HEK293 (cell line): ENCODE data around the gene MOSPD3.
A peak's percentile ranks its signal among the peaks of the same experiment; 100 is the strongest.

ENCODE experiments used
- CTCF ChIP-seq: fragments of 450-650 bp; formaldehyde crosslinking; IDR thresholded peaks from 2 replicates; pipeline ENCODE4 v1.5.1; 2016; ENCODE audit warnings: missing biosample characterization, missing genetic modification characterization
- KLF1 ChIP-seq: fragments of 450-650 bp; formaldehyde crosslinking; IDR thresholded peaks from 2 replicates; pipeline ENCODE4 v1.5.1; 2016; ENCODE audit warnings: missing biosample characterization, missing genetic modification characterization
- YY1 ChIP-seq: fragments of 450-650 bp; formaldehyde crosslinking; IDR thresholded peaks from 2 replicates; pipeline ENCODE4 v1.5.1; 2018; ENCODE audit warnings: missing biosample characterization, missing genetic modification characterization
- ZBTB20 ChIP-seq: fragments of 450-650 bp; formaldehyde crosslinking; IDR thresholded peaks from 2 replicates; pipeline ENCODE4 v1.5.1; 2016; ENCODE audit warnings: missing biosample characterization, missing genetic modification characterization
- ZFP3 ChIP-seq: fragments of 450-650 bp; formaldehyde crosslinking; IDR thresholded peaks from 2 replicates; pipeline ENCODE4 v1.5.1; 2016; ENCODE audit warnings: low read depth, missing biosample characterization, missing genetic modification characterization
- ZNF112 ChIP-seq: fragments of 450-650 bp; formaldehyde crosslinking; IDR thresholded peaks from 2 replicates; pipeline ENCODE4 v1.5.0; 2017; ENCODE audit warnings: missing biosample characterization, missing genetic modification characterization
- ZNF274 ChIP-seq, 2 experiments: fragments of 200-500 bp in 1 of 2; fragments of 450-650 bp in 1 of 2; sonication (Bioruptor generic) in 1 of 2; formaldehyde crosslinking in 1 of 2; IDR thresholded peaks; 2 replicates each; pipeline versions ENCODE4 v1.5.1 to v1.6.1; 2014 to 2016; ENCODE audit warnings: borderline replicate concordance in 1 of 2, inconsistent platforms in 1 of 2, low read length in 1 of 2, missing biosample characterization in 1 of 2, missing genetic modification characterization in 1 of 2
- ZNF350 ChIP-seq: fragments of 450-650 bp; formaldehyde crosslinking; IDR thresholded peaks from 2 replicates; pipeline ENCODE4 v1.5.0; 2017; ENCODE audit warnings: missing biosample characterization, mild to moderate bottlenecking, missing genetic modification characterization
- ZNF513 ChIP-seq: fragments of 450-650 bp; IDR thresholded peaks from 2 replicates; pipeline ENCODE4 v1.5.1; 2018; ENCODE audit warnings: missing biosample characterization, missing genetic modification characterization
- ZNF530 ChIP-seq: fragments of 450-650 bp; formaldehyde crosslinking; IDR thresholded peaks from 2 replicates; pipeline ENCODE4 v1.5.1; 2016; ENCODE audit warnings: low read depth, missing biosample characterization, missing genetic modification characterization
- ZNF580 ChIP-seq: fragments of 450-650 bp; formaldehyde crosslinking; IDR thresholded peaks from 2 replicates; pipeline ENCODE4 v1.5.1; 2016; ENCODE audit warnings: missing biosample characterization, missing genetic modification characterization
- ZNF837 ChIP-seq: fragments of 450-650 bp; formaldehyde crosslinking; IDR thresholded peaks from 2 replicates; pipeline ENCODE4 v1.5.1; 2016; ENCODE audit warnings: missing biosample characterization, missing genetic modification characterization

- TF ChIP-seq ZBTB20 (tag by site-specific recombination) = no peak
- peak; percentile 89 for TF ChIP-seq CTCF (tag by site-specific recombination)
- no peak for TF ChIP-seq ZNF112 (tag by site-specific recombination)
- no peak for TF ChIP-seq ZNF580 (tag by site-specific recombination)
- no peak for TF ChIP-seq ZNF274 (IDR thresholded peaks at IDR 0.05; ENCODE audit: low read length)
- no peak for TF ChIP-seq ZNF274 (tag by site-specific recombination; IDR thresholded peaks at IDR 0.05; ENCODE audit: borderline replicate concordance)
- no peak for TF ChIP-seq KLF1 (tag by site-specific recombination)
- TF ChIP-seq ZNF530 (tag by site-specific recombination) = no peak
- no peak for TF ChIP-seq ZNF837
- TF ChIP-seq ZNF513 (tag by site-specific recombination) = no peak
- no peak for TF ChIP-seq ZFP3 (tag by site-specific recombination)
- TF ChIP-seq ZNF350 = no peak
- TF ChIP-seq YY1 (tag by site-specific recombination) = no peak
Observed at GRCh38 chr7:100563809-100564400, 48.4 kb upstream of the MOSPD3 start.
